DND-41 (cell line): ENCODE results near the gene CCDC144A.
"Not testable (repeated sequence)": the region's sequence is repeated elsewhere in the genome, so short reads cannot be mapped to it uniquely, and the experiment has no call there.

Source experiments
- CTCF ChIP-seq: IDR thresholded peaks from 2 replicates; pipeline ENCODE4 v1.5.1; 2012; ENCODE audit warnings: borderline replicate concordance, low read length, moderate library complexity, mild to moderate bottlenecking; ENCODE audit not compliant: poor library complexity, severe bottlenecking; ENCODE audit errors: extremely low read depth
- EZH2 ChIP-seq: IDR thresholded peaks from 3 replicates; pipeline ENCODE4 v1.6.1; 2012; ENCODE audit warnings: borderline replicate concordance, low read depth, mild to moderate bottlenecking, moderate library complexity, low read length, inconsistent platforms; ENCODE audit not compliant: severe bottlenecking

- not testable (repeated sequence) for TF ChIP-seq CTCF, EZH2
Measured at GRCh38 chr17:16790313-16790871, 100.4 kb downstream of the CCDC144A start.
